KOPT-K1 (cell line): ENCODE measurements around the gene MAFF.
"Not testable (repeated sequence)": the region's sequence is repeated elsewhere in the genome, so short reads cannot be mapped to it uniquely, and the experiment has no call there.

Experiments used
- H3K27ac ChIP-seq: fragments of 200-600 bp; sonication (generic); 2 replicates; pipeline ENCODE4 v1.5.1; 2016; ENCODE audit warnings: antibody characterized with exemption, mild to moderate bottlenecking, low read depth, low read length; ENCODE audit not compliant: poor library complexity, severe bottlenecking
- H3K36me3 ChIP-seq: fragments of 200-600 bp; sonication (generic); 2 replicates; pipeline ENCODE4 v1.5.1; 2017; ENCODE audit warnings: antibody characterized with exemption, mild to moderate bottlenecking, low read length, moderate library complexity; ENCODE audit not compliant: insufficient read depth
- H3K9me3 ChIP-seq: fragments of 200-600 bp; sonication (generic); 2 replicates; pipeline ENCODE4 v1.5.1; 2017; ENCODE audit warnings: antibody characterized with exemption, low read length, mild to moderate bottlenecking; ENCODE audit not compliant: insufficient read depth, poor library complexity, severe bottlenecking

The MAFF gene

GRCh38 chr22:38221908-38222796, 20.4 kb downstream of the MAFF start:
- Histone ChIP-seq H3K9me3 (no peaks in the 10 kb centered on the region), H3K27ac (no peak overlapping the region), H3K36me3 (peaks cover 12% of the 10 kb centered on the region; the same call in 1 of the 2 replicates)

DNA sequence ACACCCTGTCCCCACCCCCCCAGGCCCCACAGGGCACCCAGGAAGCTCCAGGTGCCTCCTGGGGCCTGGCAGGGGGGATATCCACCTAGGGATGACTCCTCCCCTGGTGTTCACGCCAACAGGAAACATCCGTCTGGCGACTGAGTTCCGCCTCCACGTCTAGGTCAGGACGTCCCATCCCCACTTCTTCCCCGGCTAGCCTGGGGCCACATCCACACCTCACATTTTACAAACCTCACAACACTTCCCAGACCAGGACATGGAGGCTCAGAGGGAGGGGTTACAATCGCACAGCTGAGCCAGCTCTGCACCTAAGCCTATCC, 21.0 kb downstream of the MAFF start:
- peaks cover 16% of the 10 kb centered on the region; the same call in 1 of the 2 replicates for H3K36me3 ChIP-seq
- no peaks in the 10 kb centered on the region for H3K9me3 ChIP-seq
- H3K27ac ChIP-seq = no peak overlapping the region

GRCh38 chr22:38223289-38223960, 21.6 kb downstream of the MAFF start:
- Histone ChIP-seq H3K36me3 (peaks cover 21% of the 10 kb centered on the region; the same call in 1 of the 2 replicates), H3K27ac (no peak overlapping the region), H3K9me3 (no peaks in the 10 kb centered on the region)

DNA sequence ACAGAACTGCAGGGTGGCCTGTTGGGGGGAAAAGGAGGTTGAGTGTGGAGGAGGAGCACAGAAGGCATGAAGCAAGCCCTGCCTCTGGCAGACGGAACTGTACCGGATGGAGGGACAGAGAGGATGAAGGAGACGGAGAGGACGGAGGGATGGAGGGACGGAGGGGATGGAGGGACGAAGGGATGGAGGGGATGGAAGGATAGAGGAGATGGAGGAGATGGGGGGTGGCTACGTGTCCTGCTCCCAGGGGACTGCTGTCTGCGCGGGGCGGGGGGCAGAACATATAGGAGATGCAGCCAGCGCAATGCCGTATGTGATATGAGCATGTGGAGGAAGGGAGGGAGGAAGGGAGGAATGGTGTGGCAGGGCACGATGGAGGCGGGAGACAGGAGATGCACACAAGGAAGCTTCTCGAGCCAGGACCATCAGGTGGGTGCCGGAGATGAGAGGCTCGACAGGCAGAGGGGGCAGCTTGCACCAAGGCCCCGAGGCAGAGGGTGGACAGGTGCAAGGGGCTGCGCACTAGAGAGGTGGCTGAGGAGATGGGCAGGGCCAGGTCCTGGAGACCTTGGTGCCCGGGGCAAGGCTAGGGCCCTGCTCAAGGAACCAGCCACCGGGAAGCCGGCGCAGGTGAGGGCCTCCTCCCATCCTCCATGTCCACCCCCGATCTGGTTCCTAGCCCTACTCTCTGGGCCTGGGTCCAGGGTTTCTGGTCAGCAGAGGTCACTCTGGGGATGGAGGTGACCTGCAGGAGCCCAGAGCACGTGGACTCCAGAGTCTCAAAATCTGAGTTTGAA, 25.3 kb downstream of the MAFF start:
- no peak overlapping the region for H3K27ac ChIP-seq
- no peaks in the 10 kb centered on the region for H3K9me3 ChIP-seq
- H3K36me3 ChIP-seq = peaks cover 41% of the 10 kb centered on the region; the same call in 1 of the 2 replicates

GRCh38 chr22:38228326-38228872, 26.6 kb downstream of the MAFF start:
- peaks cover 49% of the 10 kb centered on the region; the same call in 1 of the 2 replicates for H3K36me3 ChIP-seq
- no peaks in the 10 kb centered on the region for H3K9me3 ChIP-seq
- H3K27ac ChIP-seq = no peak overlapping the region

- Histone ChIP-seq H3K27ac (no peak overlapping the region), H3K36me3 (peaks cover 53% of the 10 kb centered on the region; the same call in 1 of the 2 replicates)
Measured at GRCh38 chr22:38228873-38229740, 27.3 kb downstream of the MAFF start.

DNA sequence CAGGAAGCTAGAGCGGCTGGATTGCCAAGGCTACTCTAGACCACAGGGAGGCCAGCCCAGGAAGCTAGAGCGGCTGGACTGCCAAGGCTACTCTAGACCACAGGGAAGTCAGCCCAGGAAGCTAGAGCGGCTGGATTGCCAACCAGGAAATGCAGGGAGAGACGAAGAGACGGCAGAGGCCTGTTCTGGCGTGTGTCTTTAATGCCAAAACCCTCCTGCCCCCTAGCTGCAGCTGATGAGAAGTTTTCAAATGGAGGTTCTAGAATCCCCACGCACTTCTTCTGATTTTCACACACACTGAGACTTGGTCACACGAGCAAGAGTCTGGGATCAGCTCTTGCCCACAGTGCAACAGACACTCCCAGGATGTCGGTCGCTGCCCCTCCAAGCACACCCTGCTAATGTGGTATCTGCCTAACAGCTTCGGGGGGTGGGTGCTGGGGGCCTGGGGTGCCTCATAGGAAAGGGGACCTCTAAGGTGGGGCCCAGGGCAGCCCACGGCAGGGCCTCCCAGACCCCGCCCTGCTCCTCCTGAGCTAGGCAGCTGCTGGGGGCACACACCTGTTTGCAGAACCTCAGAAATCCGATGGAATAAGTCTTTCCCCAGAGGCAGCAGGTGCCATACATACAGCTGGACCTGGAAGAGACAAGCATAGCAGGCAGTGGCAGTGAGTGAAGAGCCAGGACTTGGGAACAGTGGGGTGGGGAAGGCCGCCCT, 28.5 kb downstream of the MAFF start:
- no peak overlapping the region for H3K27ac ChIP-seq

More at GRCh38 chr22:38228873-38229740, 27.3 kb downstream of the MAFF start:
- H3K9me3 ChIP-seq = no peaks in the 10 kb centered on the region

DNA sequence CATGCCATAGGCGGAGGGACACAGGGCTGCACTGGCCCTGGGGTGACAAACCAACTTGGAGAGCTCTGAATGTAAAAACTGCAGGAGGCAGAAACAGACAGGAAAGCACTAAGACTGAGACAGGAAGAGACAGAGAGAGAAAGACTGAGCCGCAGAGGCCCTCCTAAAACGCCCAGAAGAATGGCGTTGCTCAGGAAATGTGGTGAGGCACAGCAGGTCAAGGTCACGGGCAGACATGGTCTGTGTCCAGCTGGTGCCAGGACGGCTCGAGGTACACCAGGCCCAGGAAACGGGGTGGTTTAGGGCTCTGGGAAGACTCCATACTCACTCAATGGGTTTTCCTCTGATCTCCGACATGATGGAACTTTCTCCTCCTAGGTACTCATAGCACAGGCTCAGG, 29.1 kb downstream of the MAFF start:
- Histone ChIP-seq H3K36me3 (peaks cover 65% of the 10 kb centered on the region; the same call in 1 of the 2 replicates), H3K9me3 (no peaks in the 10 kb centered on the region), H3K27ac (no peak overlapping the region)

More for the DNA sequence above, 28.5 kb downstream of the MAFF start:
- Histone ChIP-seq H3K9me3 (no peaks in the 10 kb centered on the region), H3K36me3 (peaks cover 59% of the 10 kb centered on the region; the same call in 1 of the 2 replicates)

DNA sequence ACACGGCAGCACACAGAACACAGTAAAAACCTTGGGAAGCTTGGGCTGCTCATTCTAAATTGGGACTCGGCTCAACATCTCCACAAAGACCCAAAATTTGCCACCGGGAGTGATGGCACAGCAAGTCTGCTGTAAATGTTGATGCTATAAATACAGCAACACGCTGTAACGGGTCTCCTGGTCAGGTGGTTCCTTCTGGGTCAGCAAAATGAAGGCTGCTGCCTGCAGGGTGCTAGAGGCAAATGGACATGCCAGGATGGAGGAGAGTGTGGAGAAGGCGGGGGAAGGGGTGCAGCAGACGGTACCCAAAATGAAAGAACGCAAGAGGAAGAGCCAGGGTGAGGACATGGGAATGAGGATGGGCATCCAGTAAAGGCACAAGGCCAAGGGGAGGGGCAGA, 30.4 kb downstream of the MAFF start:
- peaks cover 67% of the 10 kb centered on the region; the same call in 1 of the 2 replicates for H3K36me3 ChIP-seq

GRCh38 chr22:38233427-38233826, 31.6 kb downstream of the MAFF start:
- Histone ChIP-seq H3K27ac (no peak overlapping the region), H3K36me3 (peaks cover 58% of the 10 kb centered on the region; the same call in 1 of the 2 replicates), H3K9me3 (no peaks in the 10 kb centered on the region)

More for the DNA sequence above, 30.4 kb downstream of the MAFF start:
- Histone ChIP-seq H3K27ac (no peak overlapping the region), H3K9me3 (no peaks in the 10 kb centered on the region)

GRCh38 chr22:38233856-38234255, 32.1 kb downstream of the MAFF start:
- H3K36me3 ChIP-seq = peaks cover 57% of the 10 kb centered on the region; the same call in 1 of the 2 replicates
- not testable (repeated sequence) for H3K27ac ChIP-seq, H3K9me3 ChIP-seq

- Histone ChIP-seq H3K9me3 (no peaks in the 10 kb centered on the region), H3K27ac (no peak overlapping the region), H3K36me3 (peaks cover 47% of the 10 kb centered on the region; the same call in 1 of the 2 replicates)
Measured at GRCh38 chr22:38235240-38235850, 33.6 kb downstream of the MAFF start.

DNA sequence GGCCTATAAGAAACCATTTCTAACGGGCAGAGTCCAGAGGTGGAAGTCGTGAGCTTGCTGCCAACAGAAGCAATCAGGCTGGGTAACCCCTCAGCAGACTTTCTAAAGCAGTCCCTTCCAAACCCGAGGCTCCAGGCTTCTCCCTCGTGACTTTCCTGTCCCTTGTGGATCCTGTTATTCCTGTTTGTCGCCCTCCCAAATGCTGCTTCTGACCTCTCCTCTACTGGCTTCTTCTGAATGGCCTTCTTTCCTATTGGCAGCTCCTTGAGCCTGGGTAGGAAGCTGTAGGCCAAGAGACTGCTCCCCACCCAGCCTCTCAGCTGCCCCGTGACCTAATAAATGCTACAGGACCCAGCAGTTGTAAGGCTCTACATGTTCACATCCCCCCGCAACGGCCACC, 35.0 kb downstream of the MAFF start:
- Histone ChIP-seq H3K9me3 (no peaks in the 10 kb centered on the region), H3K27ac (no peak overlapping the region), H3K36me3 (peaks cover 34% of the 10 kb centered on the region; the same call in 1 of the 2 replicates)
